ENCODE results near the gene C19orf85. TPM values are rescaled to one million over a fixed set of nuclear protein-coding genes. Genes with fewer than 3 reads are reported as not detected.

C19orf85 gene
- total RNA-seq, 1 experiment from 2014 or later = not detected

GRCh38 chr19:55482156-55482961 is 17.8 kb upstream of the C19orf85 start:
- H3K4me3 Mint-ChIP-seq (ENCODE audit: unreplicated experiment) = no peak overlapping the region
- H3K27ac Mint-ChIP-seq (ENCODE audit: unreplicated experiment) = no peak overlapping the region
- intact Hi-C loops (cut with micrococcal nuclease; ENCODE audit: unreplicated experiment) = no loop called here
- Histone ChIP-seq H3K27me3 (replicated peaks; ENCODE audit: control insufficient read depth, insufficient read depth, low read length) (no peaks in the 10 kb centered on the region), H3K9me3 (no peaks in the 10 kb centered on the region), H3K4me3 (ENCODE audit: low read depth, low read length) (no peak overlapping the region), H3K4me1 (peaks cover 4% of the 10 kb centered on the region; the same call in 1 of the 2 replicates), H3K36me3 (ENCODE audit: control insufficient read depth, insufficient read depth, low read length) (no peaks in the 10 kb centered on the region; the same call in 1 of the 2 replicates)
- H3K27me3 Mint-ChIP-seq (ENCODE audit: insufficient read depth, unreplicated experiment) = no peaks in the 10 kb centered on the region
- H3K4me1 Mint-ChIP-seq (ENCODE audit: low read depth, unreplicated experiment) = peaks cover 26% of the 10 kb centered on the region
- no peak for TF ChIP-seq CTCF (IDR thresholded peaks at IDR 0.05; ENCODE audit: insufficient read depth in 1 of 2, low read depth in 1 of 2, low read length in 1 of 2, severe bottlenecking in 1 of 2, unreplicated experiment in 1 of 2)
- H3K9me3 Mint-ChIP-seq (ENCODE audit: unreplicated experiment) = no peaks in the 10 kb centered on the region
- no peak for DNase-seq
- ChIA-PET POLR2A (no interaction called here), CTCF (no interaction called here)
- BruUV-seq (replicated peaks) = no TSS peak
- H3K36me3 Mint-ChIP-seq (ENCODE audit: insufficient read depth, unreplicated experiment) = peaks cover 32% of the 10 kb centered on the region

- H3K36me3 Mint-ChIP-seq (ENCODE audit: insufficient read depth, unreplicated experiment) = peaks cover 32% of the 10 kb centered on the region
- no TSS peak for BruUV-seq (replicated peaks)
- no peak for DNase-seq
- Histone ChIP-seq H3K36me3 (ENCODE audit: control insufficient read depth, insufficient read depth, low read length) (no peaks in the 10 kb centered on the region; the same call in 1 of the 2 replicates), H3K4me1 (peaks cover 4% of the 10 kb centered on the region; the same call in 1 of the 2 replicates), H3K4me3 (ENCODE audit: low read depth, low read length) (no peak overlapping the region), H3K27me3 (replicated peaks; ENCODE audit: control insufficient read depth, insufficient read depth, low read length) (no peaks in the 10 kb centered on the region), H3K9me3 (no peaks in the 10 kb centered on the region)
- no peak overlapping the region for H3K4me3 Mint-ChIP-seq (ENCODE audit: unreplicated experiment)
- H3K4me1 Mint-ChIP-seq (ENCODE audit: low read depth, unreplicated experiment) = peaks cover 26% of the 10 kb centered on the region
- ChIA-PET CTCF (no interaction called here), POLR2A (no interaction called here)
- no peak for TF ChIP-seq CTCF (IDR thresholded peaks at IDR 0.05; ENCODE audit: insufficient read depth in 1 of 2, low read depth in 1 of 2, low read length in 1 of 2, severe bottlenecking in 1 of 2, unreplicated experiment in 1 of 2)
- no peak overlapping the region for H3K27ac Mint-ChIP-seq (ENCODE audit: unreplicated experiment)
- no peaks in the 10 kb centered on the region for H3K9me3 Mint-ChIP-seq (ENCODE audit: unreplicated experiment)
- H3K27me3 Mint-ChIP-seq (ENCODE audit: insufficient read depth, unreplicated experiment) = no peaks in the 10 kb centered on the region
- intact Hi-C loops (cut with micrococcal nuclease; ENCODE audit: unreplicated experiment) = no loop called here
Observed at GRCh38 chr19:55481794-55482155, 17.2 kb upstream of the C19orf85 start.

GRCh38 chr19:55481148-55481793 is 16.7 kb upstream of the C19orf85 start:
- Mint-ChIP-seq H3K4me3 (ENCODE audit: unreplicated experiment) (no peak overlapping the region), H3K27me3 (ENCODE audit: insufficient read depth, unreplicated experiment) (no peaks in the 10 kb centered on the region), H3K4me1 (ENCODE audit: low read depth, unreplicated experiment) (peaks cover 25% of the 10 kb centered on the region), H3K36me3 (ENCODE audit: insufficient read depth, unreplicated experiment) (peaks cover 35% of the 10 kb centered on the region), H3K9me3 (ENCODE audit: unreplicated experiment) (no peaks in the 10 kb centered on the region), H3K27ac (ENCODE audit: unreplicated experiment) (no peak overlapping the region)
- ChIA-PET POLR2A (no interaction called here), CTCF (no interaction called here)
- Histone ChIP-seq H3K4me3 (ENCODE audit: low read depth, low read length) (no peak overlapping the region), H3K27me3 (replicated peaks; ENCODE audit: control insufficient read depth, insufficient read depth, low read length) (no peaks in the 10 kb centered on the region), H3K36me3 (ENCODE audit: control insufficient read depth, insufficient read depth, low read length) (no peaks in the 10 kb centered on the region; the same call in 1 of the 2 replicates), H3K4me1 (peaks cover 4% of the 10 kb centered on the region; the same call in 1 of the 2 replicates), H3K9me3 (no peaks in the 10 kb centered on the region)
- TF ChIP-seq CTCF (IDR thresholded peaks at IDR 0.05; ENCODE audit: insufficient read depth in 1 of 2, low read depth in 1 of 2, low read length in 1 of 2, severe bottlenecking in 1 of 2, unreplicated experiment in 1 of 2) = no peak
- intact Hi-C loops (cut with micrococcal nuclease; ENCODE audit: unreplicated experiment) = no loop called here
- DNase-seq = no peak
- BruUV-seq (replicated peaks) = no TSS peak
